Activated CD8-positive, alpha-beta memory T cell treated with anti-CD3 and anti-CD28 coated beads, Interleukin-2, amount 50 U/mL, for 24 hours (primary cell): ENCODE measurements around the gene MRPL19.

Experiments used
- DNase-seq: peaks from one replicate; pipeline ENCODE4 v3.0.0-alpha.2; 2020; ENCODE audit errors: extremely low read depth

The MRPL19 gene

DNA sequence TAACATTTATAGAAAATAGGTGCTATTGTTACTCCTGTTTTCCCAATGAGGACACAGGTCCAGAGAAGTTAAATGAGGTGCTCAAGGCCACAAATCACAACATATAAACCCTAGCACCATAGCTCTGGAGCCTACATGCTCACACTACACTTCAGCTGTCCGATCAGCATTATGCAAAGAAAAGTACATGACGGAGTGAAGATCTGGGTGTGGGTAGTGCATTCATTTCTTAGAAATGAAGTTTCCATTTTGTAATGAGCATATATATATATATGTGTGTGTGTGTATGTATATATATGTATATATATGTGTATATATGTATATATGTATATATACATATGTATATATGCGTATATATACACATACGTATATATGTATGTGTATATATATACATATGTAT, 30.2 kb upstream of the MRPL19 start:
- no peak for DNase-seq

DNA sequence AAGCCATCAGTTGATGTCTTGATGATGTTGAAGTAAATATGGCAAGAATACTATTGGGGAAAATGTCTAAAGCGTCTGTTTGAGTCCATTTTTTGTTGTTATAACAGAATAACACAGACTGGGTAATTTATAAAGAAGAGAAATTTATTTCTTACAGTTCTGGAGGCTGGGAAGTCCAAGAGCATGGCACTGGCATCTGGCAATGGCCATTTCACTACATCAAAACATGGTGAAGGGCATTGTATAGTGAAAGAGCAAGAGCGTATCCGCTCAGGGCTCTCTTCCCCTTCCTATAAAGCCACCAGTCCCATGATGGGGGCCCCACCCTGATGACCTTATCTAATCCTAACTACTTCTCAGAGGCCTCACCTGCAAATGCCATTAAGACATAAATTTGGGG, 29.6 kb upstream of the MRPL19 start:
- no peak for DNase-seq

DNA sequence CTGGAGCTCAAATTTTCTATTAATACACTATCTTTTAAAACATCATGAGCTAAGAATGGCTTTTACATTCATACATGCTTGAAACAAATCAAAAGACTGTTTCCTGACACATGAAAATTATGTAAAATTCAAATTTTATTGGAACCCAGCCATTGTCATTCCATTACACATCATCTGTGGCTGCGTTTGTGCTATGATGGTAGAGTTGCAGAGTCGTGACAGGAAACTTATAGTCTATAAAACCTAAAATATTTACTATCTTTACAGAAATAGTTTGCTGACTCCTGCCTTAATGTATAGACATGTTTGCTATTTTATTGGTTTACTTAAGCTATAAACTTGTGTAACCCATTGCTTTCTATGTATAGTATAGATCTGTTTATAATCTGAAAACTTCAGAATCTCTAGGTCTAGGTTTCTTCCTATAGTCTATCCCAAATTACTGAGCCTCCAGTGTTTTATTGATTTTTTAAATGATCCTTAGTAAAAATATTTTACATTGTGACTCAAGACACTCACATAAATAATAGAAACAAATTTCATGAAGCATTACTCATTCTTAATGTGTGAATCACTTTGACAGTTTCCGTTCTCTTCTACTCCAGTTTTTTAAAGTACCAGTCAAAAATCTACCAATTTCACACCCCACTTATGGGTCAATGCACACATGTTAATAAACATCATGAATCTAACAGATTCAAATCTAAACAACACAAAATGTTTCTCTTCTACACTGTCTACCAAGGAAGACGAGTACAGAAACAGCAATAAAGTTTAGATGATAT, 26.4 kb upstream of the MRPL19 start:
- no peak for DNase-seq

DNA sequence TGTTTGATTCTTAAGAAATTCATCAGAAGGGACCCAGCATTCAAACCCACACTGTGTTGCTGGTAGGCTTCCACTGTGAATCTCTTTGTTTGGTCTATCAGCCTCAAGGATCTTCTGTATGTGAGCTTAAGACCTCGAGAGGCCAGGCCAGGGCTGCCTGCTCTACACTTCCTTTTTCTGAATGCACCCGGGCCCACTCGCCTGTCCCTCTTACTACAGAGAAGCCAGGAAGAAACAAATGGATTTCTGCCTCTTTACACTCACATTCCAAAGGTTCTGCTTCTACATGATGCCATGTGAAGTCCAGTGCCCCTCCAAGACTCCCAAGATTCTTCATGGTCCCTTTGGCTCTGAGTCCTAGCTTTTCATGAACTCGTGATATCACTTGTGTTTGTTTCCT, 25.4 kb upstream of the MRPL19 start:
- no peak for DNase-seq

DNA sequence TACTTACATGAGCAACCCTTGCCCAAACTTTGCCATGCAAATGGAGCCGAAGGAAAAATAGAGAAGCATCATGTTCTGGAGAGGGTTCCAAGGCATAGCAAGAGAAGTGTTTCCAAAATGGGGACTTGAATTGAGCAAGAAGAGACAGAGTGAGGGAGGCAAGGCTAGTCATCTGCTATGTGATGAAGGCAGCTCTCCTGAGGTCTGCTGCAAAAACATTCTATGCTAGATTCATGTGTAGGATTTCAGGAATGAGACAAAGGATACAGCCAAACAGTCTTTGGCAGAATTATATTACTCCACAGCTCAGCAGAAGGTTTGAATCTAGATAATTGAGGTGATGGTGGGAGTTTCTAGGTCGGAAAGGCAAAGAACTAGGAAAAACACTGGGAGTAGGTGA, 24.1 kb upstream of the MRPL19 start:
- DNase-seq = no peak

DNA sequence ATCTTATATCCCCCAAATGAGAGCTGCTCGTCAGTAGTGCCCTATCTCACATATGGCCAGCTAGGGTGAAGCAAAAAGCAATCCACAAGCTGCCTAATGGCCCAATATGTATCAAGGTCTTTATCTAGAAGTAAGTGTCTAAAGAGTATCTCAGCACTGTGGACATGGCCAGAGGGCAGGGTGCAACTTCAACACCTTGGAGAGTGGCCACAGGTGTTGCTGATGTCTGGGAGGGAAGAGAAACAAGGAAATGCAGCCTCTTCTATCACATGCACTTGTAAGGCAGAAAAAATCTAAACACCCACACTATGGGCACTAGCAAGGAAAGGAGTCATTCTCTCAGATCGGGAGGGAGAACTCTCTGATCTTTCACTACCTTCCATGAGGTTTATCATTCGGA, 23.7 kb upstream of the MRPL19 start:
- no peak for DNase-seq

DNA sequence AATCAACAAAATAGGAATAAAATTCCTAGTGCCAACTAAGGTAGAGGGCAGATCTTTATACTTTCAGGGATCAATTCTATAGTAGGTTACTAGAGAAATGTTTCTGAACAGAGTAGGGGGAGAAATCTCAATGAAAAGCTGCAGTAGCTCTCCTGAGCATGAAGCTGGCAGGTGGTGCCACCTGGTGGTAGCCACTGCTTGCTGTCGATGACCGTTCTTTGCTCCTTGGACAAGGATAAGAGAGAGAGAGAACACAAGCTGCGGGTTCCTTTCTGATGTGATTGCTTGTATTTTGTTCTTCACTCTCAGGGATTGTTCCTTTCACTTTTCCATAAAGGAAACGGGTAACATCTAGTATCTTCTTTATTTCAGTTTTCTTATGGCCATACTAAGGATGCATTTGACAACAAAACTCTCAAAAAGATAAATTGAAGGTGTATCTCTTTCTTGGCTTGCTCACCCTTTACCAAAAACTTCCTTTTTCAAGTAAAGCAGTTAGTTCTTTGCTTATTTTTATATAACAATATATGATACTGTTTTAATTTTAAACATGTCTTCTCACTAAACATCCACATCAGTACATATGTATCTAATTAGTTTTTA, 18.6 kb upstream of the MRPL19 start:
- DNase-seq = peak; percentile 35

DNA sequence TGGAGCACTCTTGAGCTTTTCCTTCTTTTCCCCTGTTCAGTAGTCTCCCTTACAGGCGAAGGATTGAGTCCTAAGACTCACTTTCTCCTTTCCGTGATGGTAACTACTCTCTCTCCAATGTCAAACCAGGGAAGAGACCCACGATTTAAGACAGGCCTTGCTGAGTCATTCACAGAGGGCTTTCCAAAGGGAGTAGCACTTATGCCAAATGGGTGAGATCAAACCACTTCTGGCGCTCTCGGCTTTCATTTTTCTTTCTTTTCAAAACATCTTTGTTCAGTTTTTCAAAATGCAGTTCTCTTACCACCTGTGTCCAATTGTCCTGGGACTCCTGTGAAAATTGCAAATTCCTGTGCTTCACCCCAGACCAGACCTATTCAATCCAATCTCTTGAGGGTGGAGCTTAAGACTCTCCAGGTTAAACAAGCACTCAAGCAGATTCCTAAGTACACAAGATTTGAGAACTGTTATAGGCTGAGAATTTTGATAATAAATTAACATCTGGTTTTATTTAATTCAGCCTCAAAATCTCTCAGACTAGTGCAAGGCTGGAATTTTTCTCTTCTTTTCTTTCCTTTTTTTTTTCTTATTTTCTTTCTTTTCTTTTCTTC, 14.4 kb upstream of the MRPL19 start:
- no peak for DNase-seq

DNA sequence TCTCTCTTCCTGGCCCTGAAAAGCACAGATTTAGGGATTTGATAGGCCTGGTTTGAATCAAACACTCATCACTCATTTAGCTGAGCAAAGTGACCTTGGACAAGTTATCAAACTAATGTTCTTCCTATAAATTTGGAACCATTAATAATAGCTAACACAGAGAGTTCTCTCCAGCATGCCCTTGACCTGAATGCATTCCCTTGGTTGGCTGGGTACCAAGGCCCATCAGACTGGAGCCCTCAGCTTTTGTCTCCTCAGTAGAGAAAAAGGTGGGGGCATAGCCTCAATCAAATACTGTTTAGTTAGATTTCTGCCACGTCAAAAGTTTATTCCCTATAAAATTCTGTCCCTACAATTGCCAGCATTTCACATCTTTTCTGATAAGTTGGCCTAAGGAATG, 13.8 kb upstream of the MRPL19 start:
- no peak for DNase-seq

DNA sequence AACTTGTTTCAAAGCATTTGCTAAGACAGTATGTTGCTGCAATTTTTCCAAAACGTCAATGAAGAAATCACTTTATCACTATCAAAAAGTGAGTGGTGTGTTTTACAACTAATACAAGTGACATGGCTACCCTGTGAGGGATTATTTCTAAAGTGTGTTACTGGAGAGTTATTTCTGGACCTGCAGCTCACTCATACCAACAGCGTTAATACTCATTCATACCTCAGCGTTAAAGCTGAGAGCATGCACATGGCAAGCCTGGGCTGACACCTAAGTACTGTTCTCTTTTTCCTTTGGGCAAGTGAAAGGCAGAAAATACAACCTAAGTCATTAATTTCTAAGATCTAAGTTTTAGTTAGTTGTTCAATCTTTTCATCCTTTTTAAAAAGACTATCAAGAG, 13.0 kb upstream of the MRPL19 start:
- no peak for DNase-seq

DNA sequence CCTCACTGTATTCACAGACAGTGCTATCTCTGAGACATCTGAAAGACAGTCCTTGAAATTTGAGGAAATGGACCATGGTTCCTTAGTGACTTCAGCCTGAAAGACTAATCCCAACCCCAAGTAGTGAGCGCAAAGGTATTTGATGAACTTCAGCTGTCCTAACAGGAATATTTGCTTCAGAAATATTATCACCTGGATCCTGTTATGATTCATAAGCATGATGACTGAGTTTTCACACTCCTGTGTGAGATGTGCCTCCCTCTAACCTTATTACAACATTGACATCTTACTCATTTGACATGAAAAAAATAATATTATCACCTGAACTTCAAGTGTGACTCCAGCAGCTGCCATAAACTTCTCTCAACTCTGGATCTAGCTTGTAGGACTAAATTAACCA, 11.6 kb upstream of the MRPL19 start:
- no peak for DNase-seq

DNA sequence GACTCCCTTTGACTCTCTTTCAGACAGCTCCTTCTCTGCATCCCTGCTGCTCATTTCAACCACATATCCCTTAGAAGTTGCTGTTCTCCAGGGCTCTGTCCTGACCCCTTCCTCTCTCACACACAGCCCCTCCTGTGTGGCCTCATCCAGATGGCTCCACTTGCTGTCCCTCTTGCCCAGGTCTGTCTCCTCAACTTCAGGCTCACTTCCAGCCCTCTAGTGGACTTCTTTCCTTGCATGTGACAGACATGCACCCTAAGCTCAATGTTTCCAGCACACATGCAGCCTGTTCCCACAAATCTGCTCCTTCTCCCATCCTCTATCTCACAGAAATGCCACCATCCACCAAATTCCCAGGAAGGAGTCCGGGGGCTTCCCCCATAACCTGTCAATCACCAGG, 9.0 kb upstream of the MRPL19 start:
- DNase-seq = no peak

DNA sequence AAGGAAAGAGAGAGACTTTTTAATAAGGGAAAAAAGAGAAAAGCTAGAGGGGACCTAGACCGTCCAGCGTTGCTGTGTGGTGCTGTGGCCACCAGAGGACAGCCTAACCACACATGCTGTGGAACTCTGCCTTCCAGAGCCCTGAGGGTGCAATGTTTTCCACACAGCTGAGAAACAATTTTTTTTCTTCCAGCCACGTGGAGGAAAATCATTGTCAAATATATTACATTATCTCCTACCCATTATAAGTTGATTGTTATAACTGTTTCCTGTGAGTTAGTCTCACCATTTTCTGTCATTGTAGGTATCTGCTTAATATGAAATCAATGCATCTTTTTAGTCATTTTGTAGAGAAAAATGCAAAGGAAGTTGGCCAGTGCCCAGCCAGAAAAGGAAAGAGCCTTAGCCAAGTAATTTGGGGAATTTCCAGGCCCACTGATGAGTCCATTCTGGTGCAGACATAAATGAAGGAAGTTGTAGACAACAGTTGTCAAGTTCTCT, 5.9 kb upstream of the MRPL19 start:
- DNase-seq = peak; percentile 7

DNA sequence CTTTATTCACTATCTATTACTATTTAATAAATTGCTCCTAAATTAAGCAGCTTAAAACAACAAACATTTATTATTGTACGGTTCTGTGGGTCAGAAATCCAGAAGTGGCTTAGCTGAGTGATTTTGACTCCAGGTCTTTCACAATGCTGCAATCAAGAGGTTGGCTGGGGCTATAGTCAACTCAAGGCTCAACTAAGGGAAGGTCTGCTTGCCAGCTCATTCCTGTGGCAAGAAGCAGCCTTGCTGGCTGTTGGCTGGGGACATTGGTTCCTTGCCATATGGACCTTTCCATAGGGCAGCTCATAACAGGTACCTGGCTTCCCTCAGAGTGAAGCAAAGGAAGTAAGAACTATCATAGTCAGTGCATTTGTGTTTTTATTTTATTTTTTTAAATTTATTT, 5.0 kb upstream of the MRPL19 start:
- no peak for DNase-seq

DNA sequence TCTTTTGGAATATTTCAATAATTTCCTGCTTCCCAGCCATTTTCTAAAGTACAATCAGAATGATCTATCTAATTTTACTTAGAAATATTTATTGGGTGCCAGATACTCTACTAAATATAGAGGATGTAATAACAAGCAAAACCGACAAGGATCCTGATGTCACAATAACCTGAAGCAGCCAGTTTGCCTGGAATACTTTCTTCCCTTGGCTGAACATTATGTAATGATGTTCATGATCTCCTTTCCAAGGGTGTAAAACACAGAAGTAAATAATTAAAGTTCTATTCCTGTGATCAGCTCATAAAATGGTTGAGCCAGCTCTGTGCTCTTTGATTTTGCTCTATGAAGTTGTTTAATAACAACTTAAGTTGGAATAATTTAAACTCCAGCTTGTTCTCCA, 2.6 kb upstream of the MRPL19 start:
- DNase-seq = no peak

DNA sequence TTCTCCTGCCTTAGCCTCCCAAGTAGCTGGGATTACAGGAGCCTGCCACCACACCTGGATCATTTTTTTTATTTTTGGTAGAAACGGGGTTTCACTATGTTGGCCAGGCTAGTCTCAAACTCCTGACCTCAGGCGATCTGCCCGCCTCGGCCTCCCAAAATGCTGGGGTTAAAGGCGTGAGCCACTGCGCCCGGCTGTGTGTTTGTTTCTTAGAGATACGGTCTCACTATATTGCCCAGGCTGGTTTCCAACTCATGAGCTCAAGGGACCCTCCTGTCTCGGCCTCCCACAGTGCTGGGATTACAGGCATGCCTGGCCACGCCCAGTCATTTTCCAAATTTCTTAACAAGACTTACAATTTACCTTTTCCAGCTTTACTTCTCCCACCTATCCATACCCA, 940 bp upstream of the MRPL19 start:
- no peak for DNase-seq

DNA sequence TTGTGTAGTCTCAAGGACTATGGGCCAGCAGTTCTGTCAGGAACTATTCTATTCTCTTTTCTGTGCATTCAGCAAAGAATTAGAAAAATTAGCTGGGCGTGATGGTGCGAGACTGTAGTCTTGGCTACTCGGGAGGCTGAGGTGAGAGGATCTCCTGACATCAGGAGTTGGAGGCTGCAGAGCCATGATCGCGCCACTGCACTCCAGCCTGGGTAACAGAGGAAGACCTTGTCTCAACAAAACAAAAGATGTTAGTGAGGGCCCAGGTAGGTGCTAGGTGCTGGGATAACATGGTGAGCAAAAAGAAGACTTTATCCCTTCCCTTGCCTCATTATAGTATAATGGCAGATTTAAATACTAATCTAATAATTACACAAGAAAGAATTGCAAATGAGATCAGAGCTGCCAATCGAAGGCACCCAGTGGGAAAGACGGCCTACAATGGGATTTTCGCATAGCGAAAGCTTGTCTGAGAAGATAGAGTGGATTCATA, 447 bp upstream of the MRPL19 start:
- no peak for DNase-seq

DNA sequence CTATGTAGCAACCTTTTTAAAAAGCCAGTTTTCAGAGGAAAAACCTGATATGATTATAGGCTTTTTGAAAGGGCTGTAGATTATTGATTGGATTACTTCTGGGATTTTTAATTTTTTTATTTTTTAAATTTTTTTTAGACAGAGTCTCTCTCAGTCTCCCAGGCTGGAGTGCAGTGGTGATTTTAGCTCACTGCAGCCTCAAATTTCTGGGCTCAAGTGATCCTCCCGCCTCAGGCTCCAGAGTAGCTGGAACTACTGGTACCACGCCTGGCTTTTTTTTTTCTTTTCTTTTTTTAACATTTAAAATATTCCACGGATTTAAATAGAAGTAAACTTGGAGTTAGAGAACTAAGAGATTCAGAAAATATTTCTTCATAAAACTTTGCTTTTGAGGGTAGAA, 1.2 kb downstream of the MRPL19 start:
- no peak for DNase-seq

DNA sequence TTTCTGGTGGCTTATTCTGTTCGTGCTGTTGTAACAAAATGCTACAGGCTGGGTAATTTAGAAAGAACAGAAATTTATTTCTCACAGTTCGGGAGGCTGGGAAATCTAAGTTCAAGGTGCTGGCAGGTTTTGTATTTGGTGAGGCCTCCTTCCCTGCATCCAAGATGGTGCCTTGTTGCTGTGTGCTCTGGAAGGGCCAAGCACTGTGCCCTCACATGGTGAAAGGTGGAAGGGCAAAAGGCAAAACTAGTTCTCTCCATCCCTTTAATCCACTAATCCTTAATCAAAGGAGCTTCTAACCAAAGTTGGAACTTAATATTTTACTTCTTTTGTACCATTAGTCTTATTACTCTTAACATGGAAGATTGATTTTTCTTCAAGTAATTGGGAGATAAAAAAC, 7.4 kb downstream of the MRPL19 start:
- no peak for DNase-seq

DNA sequence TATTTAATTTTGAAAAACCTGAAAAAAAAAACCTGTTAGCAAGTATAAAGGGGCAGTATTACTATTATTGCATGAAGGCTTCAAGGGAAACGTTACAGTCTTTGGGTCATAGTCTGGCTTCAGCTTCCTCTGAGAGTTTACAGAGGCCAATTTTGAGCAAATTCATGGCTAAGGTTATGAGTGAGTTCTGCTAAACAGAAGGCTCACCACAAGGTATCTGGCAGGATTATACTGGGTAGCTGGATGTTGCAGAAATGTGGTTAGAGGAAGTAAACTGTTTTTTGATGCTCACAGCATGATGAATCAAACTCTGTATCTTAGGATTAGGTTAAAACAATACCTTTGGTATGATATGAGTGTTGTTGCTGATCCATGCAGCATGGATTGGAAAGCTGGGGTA, 9.3 kb downstream of the MRPL19 start:
- DNase-seq = no peak

DNA sequence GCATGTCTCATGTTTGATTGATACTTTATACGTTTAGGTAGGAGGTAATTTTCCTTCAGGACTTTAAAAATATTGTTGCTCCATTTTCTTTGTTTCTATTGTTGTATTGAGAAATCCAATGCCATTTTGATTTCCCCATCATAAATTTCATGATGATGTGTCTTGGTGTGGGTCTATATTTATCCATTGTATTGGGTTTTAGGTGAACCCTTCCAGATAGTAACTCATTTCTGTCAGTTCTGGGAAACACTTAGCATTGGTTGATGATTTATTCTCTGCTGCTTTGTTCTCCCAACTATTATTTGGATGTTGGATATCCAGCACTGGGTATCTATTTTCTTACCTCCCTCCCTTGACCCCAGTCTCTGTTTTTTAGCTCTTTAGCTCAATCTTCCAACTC, 10.0 kb downstream of the MRPL19 start:
- no peak for DNase-seq

DNA sequence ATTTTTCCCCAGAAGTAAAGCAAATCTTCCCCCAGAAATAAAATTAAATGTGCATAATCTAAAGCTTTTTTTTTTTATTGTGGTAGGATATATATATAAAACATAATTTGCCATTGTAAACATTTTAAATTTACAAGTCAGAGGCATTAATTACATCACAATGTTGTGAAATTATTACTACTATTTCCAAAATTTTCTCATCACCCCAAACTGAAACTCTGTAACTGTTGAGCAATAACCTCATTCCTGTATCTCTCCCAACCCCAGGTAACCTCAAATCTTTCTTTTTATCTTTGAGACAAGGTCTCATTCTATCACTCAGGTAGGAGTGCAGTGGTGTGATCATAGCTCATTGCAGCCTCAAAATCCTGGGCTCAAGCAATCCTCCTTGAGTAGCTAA, 11.2 kb downstream of the MRPL19 start:
- DNase-seq = no peak

DNA sequence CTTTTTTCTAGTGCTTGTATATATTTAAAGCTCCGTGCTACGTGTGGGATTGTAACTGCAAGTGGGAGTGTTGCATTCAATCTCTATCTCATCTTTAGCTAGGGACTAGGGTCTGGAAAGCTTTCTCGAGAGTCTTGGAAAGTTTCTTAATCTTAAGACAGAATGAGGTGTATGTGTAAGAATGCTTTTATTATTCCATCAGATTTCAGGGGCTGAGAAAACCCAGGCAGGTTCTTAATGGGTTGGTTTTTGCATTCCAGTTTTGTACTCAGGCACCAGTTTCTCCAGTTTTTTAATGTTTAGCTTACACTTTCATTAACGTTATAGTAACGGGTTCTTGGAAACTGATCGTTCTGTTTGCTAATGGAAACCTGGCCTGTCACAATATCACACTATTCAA, 20.3 kb downstream of the MRPL19 start:
- no peak for DNase-seq
